GM18505 (cell line): Measurements from ENCODE around the gene F3.

ENCODE experiments used
- ATAC-seq: cut with Tn5 transposase; IDR thresholded peaks from one replicate; pipeline ENCODE4 v1.9.1; 2021; ENCODE audit not compliant: unreplicated experiment
- POLR2A ChIP-seq: IDR thresholded peaks from 4 replicates; pipeline ENCODE4 v1.6.1; 2011; ENCODE audit warnings: borderline replicate concordance; ENCODE audit not compliant: insufficient read depth, insufficient read length; ENCODE audit errors: extremely low read depth

F3 gene

GRCh38 chr1:94542088-94542870, 720 bp upstream of the F3 start:
- ATAC-seq, result peak; percentile 24
- no peak for TF ChIP-seq POLR2A

GRCh38 chr1:94540440-94541245, 916 bp downstream of the F3 start:
- no peak for ATAC-seq
- no peak for TF ChIP-seq POLR2A

- no peak for TF ChIP-seq POLR2A
- ATAC-seq, result no peak
These were observed 2.1 kb downstream of the F3 start for GRCh38 chr1:94539496-94539895.

GRCh38 chr1:94538243-94538827, 3.2 kb downstream of the F3 start:
- no peak for ATAC-seq
- no peak for TF ChIP-seq POLR2A

GRCh38 chr1:94537254-94537653, 4.3 kb downstream of the F3 start:
- ATAC-seq, result no peak
- TF ChIP-seq POLR2A, result no peak

GRCh38 chr1:94535879-94536278, 5.7 kb downstream of the F3 start:
- ATAC-seq, result no peak
- TF ChIP-seq POLR2A, result no peak

- TF ChIP-seq POLR2A, result no peak
- ATAC-seq, result no peak
These were observed 6.5 kb downstream of the F3 start for GRCh38 chr1:94535095-94535494.

GRCh38 chr1:94532077-94532476, 9.5 kb downstream of the F3 start:
- no peak for TF ChIP-seq POLR2A
- ATAC-seq, result no peak

- no peak for TF ChIP-seq POLR2A
- no peak for ATAC-seq
These were observed 9.9 kb downstream of the F3 start for GRCh38 chr1:94531664-94532063.

GRCh38 chr1:94530373-94530878, 11.1 kb downstream of the F3 start:
- TF ChIP-seq POLR2A, result no peak
- ATAC-seq, result no peak

- TF ChIP-seq POLR2A, result no peak
- ATAC-seq, result no peak
These were observed 12.1 kb downstream of the F3 start for GRCh38 chr1:94529416-94529815.

GRCh38 chr1:94528826-94529225, 12.7 kb downstream of the F3 start:
- ATAC-seq, result no peak
- no peak for TF ChIP-seq POLR2A

- no peak for TF ChIP-seq POLR2A
- ATAC-seq, result no peak
These were observed 13.3 kb downstream of the F3 start for GRCh38 chr1:94528299-94528698.
